Stimulated activated CD4-positive, alpha-beta T cell treated with anti-CD3 and anti-CD28 coated beads, Interleukin-4, amount 100 ng/mL, for 48 hours (primary cell): ENCODE measurements around the gene ALKBH8.
"Not testable (repeated sequence)": the region's sequence is repeated elsewhere in the genome, so short reads cannot be mapped to it uniquely, and the experiment has no call there.

Experiments
- DNase-seq, 2 donors: peaks; one replicate each; pipeline ENCODE4 v3.0.0-alpha.2; 2020; ENCODE audit warnings: low read depth in 2 of 2

Gene ALKBH8

GRCh38 chr11:107565219-107565937 is at the start of gene ALKBH8:
Gene ALKBH8 (minus strand): TSS chr11:107565735. CDS start chr11:107560893, 4,842 bp downstream.
- DNase-seq, result peak; percentile 65 to 69

DNA sequence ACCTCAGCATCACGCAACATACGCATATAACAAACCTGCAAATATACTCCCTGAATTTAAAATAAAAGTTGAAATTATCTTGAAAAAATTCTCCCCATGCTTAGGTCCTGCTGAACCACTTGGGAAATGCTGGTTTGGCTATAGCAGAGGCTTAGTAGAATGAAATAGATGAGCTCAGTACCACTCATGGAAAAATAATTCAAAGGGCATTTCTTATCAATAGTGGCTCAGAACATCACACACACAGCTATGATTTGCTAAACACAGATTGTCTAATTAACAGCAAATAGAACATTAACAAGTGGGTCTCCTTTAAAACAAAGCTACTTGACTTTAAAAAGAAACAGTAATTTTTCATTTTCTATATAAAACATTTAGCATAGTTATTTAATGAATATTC is 46.9 kb upstream of the ALKBH8 start:
- DNase-seq, result no peak

- no peak for DNase-seq
Measured at GRCh38 chr11:107609400-107610218, 44.1 kb upstream of the ALKBH8 start.

GRCh38 chr11:107608809-107609208 is 43.3 kb upstream of the ALKBH8 start:
- no peak for DNase-seq

- DNase-seq, result no peak
Measured at GRCh38 chr11:107606141-107606540, 40.6 kb upstream of the ALKBH8 start.

- no peak for DNase-seq
Measured at GRCh38 chr11:107605061-107606006, 39.8 kb upstream of the ALKBH8 start.

DNA sequence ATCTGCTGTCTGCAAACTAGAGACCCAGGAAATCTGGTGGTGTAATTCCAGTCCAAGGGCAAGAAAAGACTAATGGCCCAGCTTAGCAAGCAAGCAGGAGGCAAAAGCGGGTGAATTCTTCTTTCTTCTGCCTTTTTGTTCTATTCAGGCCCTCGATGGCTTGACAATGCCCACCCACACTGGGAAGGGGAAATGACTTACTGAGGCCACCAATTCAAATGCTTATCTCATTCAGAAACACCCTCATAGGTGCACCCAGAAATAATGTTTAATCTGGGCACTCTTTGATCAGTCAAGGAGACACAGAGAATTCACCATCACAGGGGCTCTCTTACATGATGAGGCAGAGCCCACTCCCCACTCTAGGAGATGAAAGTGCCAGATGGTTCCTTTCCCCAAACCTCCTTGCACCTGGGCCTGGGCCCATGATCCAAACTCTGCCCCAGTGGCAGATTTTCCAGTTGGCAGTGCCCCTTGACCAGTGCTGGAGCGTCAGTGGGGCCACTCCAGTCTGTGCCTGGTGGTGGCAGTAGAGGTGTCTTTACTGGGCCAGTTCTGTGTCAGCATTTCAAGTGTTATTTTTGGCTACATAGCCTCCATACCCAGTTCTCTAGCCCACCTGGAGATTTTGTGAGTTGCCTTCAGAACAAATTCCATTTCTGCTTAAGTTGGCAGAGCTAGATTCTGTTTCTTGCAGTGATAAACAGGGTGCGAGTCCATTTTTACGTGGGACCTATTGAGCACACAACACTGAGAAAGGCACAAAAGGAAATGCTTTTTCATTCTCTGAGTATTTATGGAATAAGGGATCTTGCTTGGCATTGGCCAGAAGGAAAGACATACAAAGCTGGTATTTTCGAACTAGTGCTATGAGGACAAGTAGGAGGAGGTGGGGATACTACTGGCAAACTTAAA is 32.9 kb upstream of the ALKBH8 start:
- DNase-seq, result no peak

DNA sequence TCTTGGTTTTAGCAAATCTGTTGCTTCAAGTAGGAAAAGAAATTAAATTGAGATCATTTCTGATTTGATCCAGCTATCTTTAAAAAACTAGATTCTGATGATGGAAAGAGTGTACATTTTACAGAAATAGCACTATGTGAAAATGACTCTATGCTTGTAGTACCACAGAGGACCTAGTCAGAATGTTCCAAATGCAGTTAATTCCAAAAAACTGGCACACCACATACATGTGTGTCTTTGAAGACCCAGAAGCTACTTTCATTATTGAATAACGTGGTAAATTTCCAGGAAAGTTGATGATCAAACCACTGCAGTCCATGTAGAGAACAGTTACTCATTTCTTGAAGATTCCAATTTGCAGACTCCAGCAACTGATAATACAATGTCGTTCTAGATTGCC is 29.2 kb upstream of the ALKBH8 start:
- no peak for DNase-seq

DNA sequence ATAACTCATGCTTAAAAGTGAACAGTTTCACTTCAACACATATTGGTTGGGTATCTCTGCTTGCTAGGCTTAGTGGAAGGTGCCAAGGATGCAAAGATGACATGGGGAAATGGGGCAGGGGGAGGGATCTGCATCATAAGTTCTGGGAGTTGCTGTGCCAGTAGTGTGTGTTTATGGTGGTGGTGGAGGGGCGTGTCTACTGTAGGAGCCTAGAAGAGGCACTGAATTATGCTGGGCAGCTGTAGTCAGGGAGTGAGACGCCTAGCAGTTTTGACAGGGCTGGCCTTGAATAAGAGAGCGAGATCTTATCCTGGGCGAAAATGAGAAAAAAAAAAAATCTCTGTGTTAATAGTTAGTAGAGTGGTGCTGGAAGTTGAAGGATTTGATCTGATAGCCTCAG is 28.4 kb upstream of the ALKBH8 start:
- DNase-seq, result no peak

GRCh38 chr11:107592813-107593212 is 27.3 kb upstream of the ALKBH8 start:
- no peak for DNase-seq

- DNase-seq, result no peak
Measured at GRCh38 chr11:107592231-107592590, 26.7 kb upstream of the ALKBH8 start.

DNA sequence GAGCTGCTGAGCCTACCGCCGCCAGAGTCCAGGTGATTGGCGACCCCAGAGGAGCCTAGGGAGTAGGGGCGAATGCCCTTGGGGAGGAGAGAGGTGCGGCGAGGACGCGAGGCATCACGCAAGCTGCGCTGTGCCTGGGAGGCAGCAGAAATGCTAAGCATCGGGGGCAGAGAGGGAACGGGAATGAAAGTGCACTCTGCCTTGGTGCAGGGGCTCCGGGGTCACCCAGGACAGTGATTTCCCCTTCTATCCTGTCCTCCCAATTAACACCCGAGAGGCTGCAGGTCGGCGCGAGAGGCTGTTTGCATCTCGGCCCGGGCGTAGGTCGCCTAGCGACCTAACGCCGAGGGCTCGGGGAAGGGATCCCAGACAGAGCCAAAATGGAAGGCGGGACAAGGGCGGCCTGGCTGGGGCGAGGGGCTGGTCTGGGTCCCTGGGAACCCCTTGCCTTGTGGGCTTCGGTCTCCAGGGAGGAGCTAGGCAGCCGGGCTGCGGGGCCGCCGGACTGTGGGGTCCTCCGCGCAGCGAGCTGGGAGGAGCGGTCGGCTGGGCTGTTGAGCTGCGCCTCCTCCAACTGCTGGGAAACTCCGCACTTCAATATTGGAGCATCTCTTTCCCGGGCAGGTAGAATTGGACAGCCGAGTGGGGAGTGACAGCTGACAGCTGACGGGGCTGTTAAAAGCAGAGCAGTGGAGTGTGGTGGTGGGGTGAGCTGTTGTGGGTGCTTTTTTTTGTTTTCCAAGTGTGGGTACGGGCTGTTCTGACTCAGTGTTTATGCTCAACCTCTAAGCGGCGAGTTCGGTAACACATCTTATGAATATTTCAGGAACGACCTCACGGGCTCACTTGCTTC is 26.1 kb upstream of the ALKBH8 start:
- peak in 1 of 2 donors; percentile 6 for DNase-seq

DNA sequence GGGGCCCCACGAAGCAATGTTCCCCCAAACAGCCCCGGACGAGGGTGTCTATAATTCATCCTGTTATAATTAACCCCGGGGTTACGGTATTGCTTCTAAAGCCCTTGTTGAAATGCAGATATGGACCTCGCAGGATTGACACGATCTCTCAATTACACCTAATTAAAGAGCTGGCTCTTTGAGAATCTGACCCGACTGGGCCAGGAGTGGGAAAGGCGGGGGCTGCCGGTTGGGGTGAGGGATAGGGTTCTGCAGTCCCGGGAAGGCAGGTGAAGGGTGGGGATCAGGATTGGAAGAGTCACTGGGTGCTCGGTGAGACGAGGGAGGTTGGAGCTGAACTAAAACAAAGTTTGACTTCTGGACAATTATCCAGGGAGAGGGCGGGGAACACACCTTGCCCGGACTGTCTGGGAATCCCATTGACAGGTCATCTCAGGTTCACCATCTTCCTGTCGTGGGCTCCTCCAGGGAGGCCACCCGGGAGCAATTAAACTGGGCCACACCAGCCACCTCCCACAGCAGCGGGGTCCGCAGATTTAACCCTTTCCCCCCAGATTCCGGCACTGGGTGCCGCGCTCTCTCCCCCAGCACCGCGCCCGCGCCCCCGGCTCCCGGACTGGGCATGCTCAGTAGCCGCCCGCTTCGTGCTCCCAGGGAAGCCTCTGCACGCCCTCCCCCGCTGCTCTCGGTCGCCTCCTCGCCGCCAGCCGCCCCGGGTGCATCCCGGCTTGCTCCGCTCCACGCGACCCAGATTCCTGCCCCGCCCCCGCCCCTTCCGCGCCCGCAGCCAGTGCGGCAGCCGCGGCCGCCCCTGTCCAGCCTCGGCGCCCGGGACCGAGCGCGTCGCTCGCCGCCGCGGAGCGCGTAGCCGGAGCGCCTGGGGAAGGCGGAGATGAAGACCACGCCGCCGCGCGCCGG is 25.2 kb upstream of the ALKBH8 start, which contains the start of gene ELMOD1:
Gene ELMOD1, plus strand, starts transcription at position 688 of the 918 bp plus-strand sequence. CDS start 27,043 bp downstream, outside the sequence.
- DNase-seq, result no peak

GRCh38 chr11:107587306-107587979 is 21.9 kb upstream of the ALKBH8 start:
- no peak for DNase-seq

DNA sequence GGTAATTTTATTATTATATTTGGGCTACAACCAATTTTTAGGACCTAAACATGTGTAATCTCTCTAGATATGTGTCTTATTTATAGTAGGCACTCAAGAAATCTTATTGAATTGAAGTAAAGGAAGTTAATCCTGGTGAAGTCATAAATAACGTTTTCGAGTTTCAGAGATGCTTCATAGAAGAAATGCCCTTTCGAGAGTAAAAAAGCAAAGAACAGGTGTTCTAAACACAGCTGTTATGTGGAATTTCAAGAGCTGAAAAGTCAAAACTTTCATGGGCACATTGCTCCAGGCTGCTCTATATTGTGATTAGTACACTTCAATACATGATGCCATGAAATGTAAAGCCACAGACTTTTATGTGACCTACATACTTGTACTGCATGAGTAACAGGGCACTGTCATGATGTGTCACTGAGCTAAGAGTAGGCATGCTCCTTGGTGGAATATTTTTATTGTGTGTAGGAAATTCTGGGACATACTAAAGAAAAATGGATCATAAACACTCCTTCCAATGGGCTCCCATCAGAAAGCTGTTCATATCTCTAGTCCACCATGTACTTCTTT is 18.2 kb upstream of the ALKBH8 start:
- DNase-seq, result no peak

- DNase-seq, result no peak
Measured at GRCh38 chr11:107581147-107581546, 15.6 kb upstream of the ALKBH8 start.

GRCh38 chr11:107579169-107579568 is 13.6 kb upstream of the ALKBH8 start:
- DNase-seq, result not testable (repeated sequence)

DNA sequence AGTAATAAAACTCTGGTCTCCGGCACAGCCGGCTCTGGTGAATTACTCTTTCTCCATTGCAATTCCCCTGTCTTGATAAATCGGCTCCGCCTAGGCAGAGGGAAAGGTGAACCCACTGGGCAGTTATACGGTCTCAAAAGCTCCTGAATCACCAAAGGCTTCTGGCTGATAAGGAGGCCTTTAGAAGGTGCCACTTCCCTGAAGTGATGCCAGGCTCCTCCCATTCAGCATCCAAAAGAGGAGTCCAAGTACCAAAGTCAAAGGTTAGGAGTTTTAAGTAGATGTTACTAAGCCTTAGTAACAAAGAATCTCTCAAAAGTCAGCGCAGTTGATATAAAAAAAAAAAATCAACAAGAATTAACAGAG is 11.8 kb upstream of the ALKBH8 start:
- no peak for DNase-seq
